SK-N-SH treated with all-trans-retinoic acid at 6 μM for 48 hours (cell line): Measurements from ENCODE around the gene ATRNL1.

Experiments
- ATAC-seq: fragments of 200-7000 bp; cut with Tn5 transposase; 3 replicates; pipeline ENCODE4 v1.9.1; 2020; ENCODE audit warnings: mild to moderate bottlenecking, moderate library complexity
- ARNTL ChIP-seq: fragments of 450-650 bp; formaldehyde crosslinking; IDR thresholded peaks from 2 replicates; pipeline ENCODE4 v1.5.0; 2020; ENCODE audit warnings: low read depth, mild to moderate bottlenecking, moderate library complexity, borderline replicate concordance
- BACH2 ChIP-seq: fragments of 250-450 bp; sonication (Bioruptor Pico); IDR thresholded peaks from 2 replicates; pipeline ENCODE4 v1.9.0; 2021; ENCODE audit warnings: mild to moderate bottlenecking, borderline replicate concordance
- CREB5 ChIP-seq: fragments of 250-450 bp; sonication (Bioruptor Pico); IDR thresholded peaks from 2 replicates; pipeline ENCODE4 v1.5.1; 2020; ENCODE audit warnings: low read depth, mild to moderate bottlenecking, moderate library complexity
- CSDC2 ChIP-seq: fragments of 250-450 bp; sonication (Bioruptor Pico); IDR thresholded peaks from 2 replicates; pipeline ENCODE4 v1.5.0; 2020; ENCODE audit warnings: mild to moderate bottlenecking, moderate library complexity
- ESRRG ChIP-seq: fragments of 250-450 bp; sonication (Bioruptor Pico); IDR thresholded peaks from 2 replicates; pipeline ENCODE4 v1.6.1; 2021; ENCODE audit warnings: mild to moderate bottlenecking
- GLIS3 ChIP-seq: fragments of 250-450 bp; sonication (Bioruptor Pico); IDR thresholded peaks from 2 replicates; pipeline ENCODE4 v1.5.0; 2020; ENCODE audit warnings: mild to moderate bottlenecking, moderate library complexity
- ISL1 ChIP-seq: fragments of 250-450 bp; sonication (Bioruptor Pico); IDR thresholded peaks from 2 replicates; pipeline ENCODE4 v2.1.2; 2022; ENCODE audit warnings: mild to moderate bottlenecking, moderate library complexity
- OSR1 ChIP-seq: fragments of 250-450 bp; sonication (Bioruptor Pico); IDR thresholded peaks from 2 replicates; pipeline ENCODE4 v1.8.0; 2022; ENCODE audit warnings: moderate library complexity, mild to moderate bottlenecking, inconsistent platforms
- POU6F1 ChIP-seq: fragments of 250-450 bp; sonication (Bioruptor Pico); IDR thresholded peaks from 2 replicates; pipeline ENCODE4 v1.8.0; 2021; ENCODE audit warnings: low read depth, mild to moderate bottlenecking, moderate library complexity, borderline replicate concordance
- PPARA ChIP-seq: fragments of 250-450 bp; sonication (Bioruptor Pico); IDR thresholded peaks from 2 replicates; pipeline ENCODE4 v1.5.0; 2020; ENCODE audit warnings: mild to moderate bottlenecking, borderline replicate concordance
- RARB ChIP-seq: fragments of 250-450 bp; sonication (Bioruptor Pico); IDR thresholded peaks from 2 replicates; pipeline ENCODE4 v1.8.0; 2021; ENCODE audit warnings: mild to moderate bottlenecking, moderate library complexity
- SNAI2 ChIP-seq: fragments of 250-450 bp; sonication (Bioruptor Pico); IDR thresholded peaks from 2 replicates; pipeline ENCODE4 v1.5.0; 2020; ENCODE audit warnings: mild to moderate bottlenecking, moderate library complexity
- TOX ChIP-seq: fragments of 250-450 bp; sonication (Bioruptor Pico); IDR thresholded peaks from 2 replicates; pipeline ENCODE4 v1.8.0; 2021; ENCODE audit warnings: mild to moderate bottlenecking, moderate library complexity, borderline replicate concordance
- TSHZ2 ChIP-seq: fragments of 250-450 bp; sonication (Bioruptor Pico); IDR thresholded peaks from 2 replicates; pipeline ENCODE4 v1.5.0; 2020; ENCODE audit warnings: mild to moderate bottlenecking, moderate library complexity
- ZC3H10 ChIP-seq: fragments of 250-450 bp; sonication (Bioruptor Pico); IDR thresholded peaks from 2 replicates; pipeline ENCODE4 v1.5.1; 2021; ENCODE audit warnings: mild to moderate bottlenecking, moderate library complexity
- ZFP3 ChIP-seq: fragments of 250-450 bp; sonication (Bioruptor Pico); IDR thresholded peaks from 2 replicates; pipeline ENCODE4 v1.5.0; 2020; ENCODE audit warnings: mild to moderate bottlenecking, moderate library complexity
- ZFP30 ChIP-seq: fragments of 450-650 bp; formaldehyde crosslinking; IDR thresholded peaks from 2 replicates; pipeline ENCODE4 v1.5.0; 2022; ENCODE audit warnings: mild to moderate bottlenecking, moderate library complexity
- ZNF565 ChIP-seq: fragments of 450-650 bp; formaldehyde crosslinking; conservative IDR thresholded peaks from 2 replicates; pipeline ENCODE4 v1.5.0; 2020; ENCODE audit warnings: low read depth, mild to moderate bottlenecking, moderate library complexity
- ZNF70 ChIP-seq: fragments of 450-650 bp; formaldehyde crosslinking; IDR thresholded peaks from 2 replicates; pipeline ENCODE4 v1.5.0; 2020; ENCODE audit warnings: mild to moderate bottlenecking, moderate library complexity
- ZNF8 ChIP-seq: fragments of 450-650 bp; formaldehyde crosslinking; IDR thresholded peaks from 2 replicates; pipeline ENCODE4 v1.5.0; 2020; ENCODE audit warnings: mild to moderate bottlenecking, moderate library complexity

ATRNL1 gene

GRCh38 chr10:115953968-115954367, 860.8 kb downstream of the ATRNL1 start:
- TF ChIP-seq ZFP30 (CRISPR knock-in tag) (no peak), ZNF70 (CRISPR knock-in tag) (no peak), ZNF565 (CRISPR knock-in tag) (no peak), OSR1 (CRISPR knock-in tag) (no peak), GLIS3 (CRISPR knock-in tag) (no peak), TOX (CRISPR knock-in tag) (no peak), ZNF8 (CRISPR knock-in tag) (no peak)
- ATAC-seq: no peak

- peak; percentile 49 for ATAC-seq
- TF ChIP-seq TSHZ2 (no peak), ZC3H10 (no peak), ESRRG (CRISPR knock-in tag) (no peak), ZFP3 (CRISPR knock-in tag) (no peak), SNAI2 (no peak), ZNF565 (CRISPR knock-in tag) (no peak), PPARA (no peak), ISL1 (no peak), CREB5 (CRISPR knock-in tag) (no peak), CSDC2 (CRISPR knock-in tag) (no peak), RARB (CRISPR knock-in tag) (no peak), ZNF8 (CRISPR knock-in tag) (no peak), ARNTL (CRISPR knock-in tag) (no peak), TOX (CRISPR knock-in tag) (no peak)
Measured at GRCh38 chr10:115956225-115957011, 863.3 kb downstream of the ATRNL1 start.

- peak; percentile 45 for ATAC-seq
- TF ChIP-seq ARNTL (CRISPR knock-in tag) (no peak), ESRRG (CRISPR knock-in tag) (no peak), TOX (CRISPR knock-in tag) (no peak), POU6F1 (no peak), TSHZ2 (no peak)
Measured at GRCh38 chr10:115957012-115957399, 863.8 kb downstream of the ATRNL1 start.

GRCh38 chr10:115957786-115958442, 864.7 kb downstream of the ATRNL1 start:
- TF ChIP-seq PPARA (no peak), ZNF8 (CRISPR knock-in tag) (no peak), BACH2 (CRISPR knock-in tag) (no peak), TOX (CRISPR knock-in tag) (no peak), RARB (CRISPR knock-in tag) (no peak), ISL1 (no peak), ZFP3 (CRISPR knock-in tag) (no peak)
- TF ChIP-seq, all 23 proteins: peak for 0
- no peak for ATAC-seq
